ENCODE measurements around the gene FGGY. TPM values are rescaled to one million over a fixed set of nuclear protein-coding genes. Genes with fewer than 3 reads are reported as not detected.

Gene FGGY
- total and polyA plus RNA-seq, 2 donors (not counting 3 experiments of a cell fraction or from before 2014, with no cell fraction given): 5.6 to 6.4 TPM

- CTCF ChIA-PET: no interaction called here
- peak; percentile 60 for FAIRE-seq
These were observed 104.7 kb downstream of the FGGY start for GRCh38 chr1:59401581-59401980.

More at GRCh38 chr1:59401581-59401980, 104.7 kb downstream of the FGGY start:
- Histone ChIP-seq H4K20me1 (replicated peaks; ENCODE audit: control insufficient read depth, extremely low read depth, insufficient read depth, low read length) (no peaks in the 10 kb centered on the region), H3K4me2 (ENCODE audit: insufficient read depth, low read length) (no peak overlapping the region), H3K79me2 (ENCODE audit: control insufficient read depth, insufficient read depth, low read length) (no peaks in the 10 kb centered on the region), H3K27me3 (ENCODE audit: control insufficient read depth in 2 of 2, insufficient read depth in 2 of 2, low read length in 2 of 2) (no peaks in the 10 kb centered on the region), H3K27ac (ENCODE audit: insufficient read depth, low read depth, low read length) (no peak overlapping the region), H3K36me3 (ENCODE audit: control insufficient read depth in 2 of 2, extremely low read depth in 1 of 2, insufficient read depth in 2 of 2, low read length in 2 of 2) (no peaks in the 10 kb centered on the region), H3K9ac (replicated peaks; ENCODE audit: extremely low read depth, insufficient read depth, low read length) (no peak overlapping the region), H3K9me3 (replicated peaks; ENCODE audit: control insufficient read depth, insufficient read depth, low read length) (no peaks in the 10 kb centered on the region), H3K9me1 (replicated peaks; ENCODE audit: control insufficient read depth, extremely low read depth, insufficient read depth, low read length) (no peaks in the 10 kb centered on the region), H3K4me3 (replicated peaks in 1 of 3; ENCODE audit: insufficient read depth in 1 of 3, low read depth in 1 of 3, low read length in 3 of 3) (no peak overlapping the region), H3K4me1 (ENCODE audit: control insufficient read depth, extremely low read depth, insufficient read depth, low read length) (no peaks in the 10 kb centered on the region), H2AFZ (ENCODE audit: low read depth, low read length) (no peak overlapping the region)
- BruUV-seq (replicated peaks): no TSS peak
- POLR2A ChIA-PET: no interaction called here
- no peak for TF ChIP-seq MAX (IDR thresholded peaks at IDR 0.05; ENCODE audit: insufficient read depth, insufficient read length)
- no peak for TF ChIP-seq EZH2 (IDR thresholded peaks at IDR 0.05; ENCODE audit: borderline replicate concordance, low read depth, low read length, severe bottlenecking)
- no peak for TF ChIP-seq POLR2AphosphoS5 (IDR thresholded peaks at IDR 0.05; ENCODE audit: insufficient read depth, low read depth, low read length)
- no peak for TF ChIP-seq JUN (IDR thresholded peaks at IDR 0.05; ENCODE audit: borderline replicate concordance, insufficient read depth, insufficient read length, low read depth)
- TF ChIP-seq POLR2A (IDR thresholded peaks at IDR 0.05; ENCODE audit: low read depth, low read length): no peak
- TF ChIP-seq, protein P1, sequence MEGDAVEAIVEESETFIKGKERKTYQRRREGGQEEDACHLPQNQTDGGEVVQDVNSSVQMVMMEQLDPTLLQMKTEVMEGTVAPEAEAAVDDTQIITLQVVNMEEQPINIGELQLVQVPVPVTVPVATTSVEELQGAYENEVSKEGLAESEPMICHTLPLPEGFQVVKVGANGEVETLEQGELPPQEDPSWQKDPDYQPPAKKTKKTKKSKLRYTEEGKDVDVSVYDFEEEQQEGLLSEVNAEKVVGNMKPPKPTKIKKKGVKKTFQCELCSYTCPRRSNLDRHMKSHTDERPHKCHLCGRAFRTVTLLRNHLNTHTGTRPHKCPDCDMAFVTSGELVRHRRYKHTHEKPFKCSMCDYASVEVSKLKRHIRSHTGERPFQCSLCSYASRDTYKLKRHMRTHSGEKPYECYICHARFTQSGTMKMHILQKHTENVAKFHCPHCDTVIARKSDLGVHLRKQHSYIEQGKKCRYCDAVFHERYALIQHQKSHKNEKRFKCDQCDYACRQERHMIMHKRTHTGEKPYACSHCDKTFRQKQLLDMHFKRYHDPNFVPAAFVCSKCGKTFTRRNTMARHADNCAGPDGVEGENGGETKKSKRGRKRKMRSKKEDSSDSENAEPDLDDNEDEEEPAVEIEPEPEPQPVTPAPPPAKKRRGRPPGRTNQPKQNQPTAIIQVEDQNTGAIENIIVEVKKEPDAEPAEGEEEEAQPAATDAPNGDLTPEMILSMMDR (IDR thresholded peaks at IDR 0.05; ENCODE audit: extremely low read depth in 1 of 2, insufficient read depth in 1 of 2, low read depth in 1 of 2, low read length in 2 of 2): no peak
- no peak for TF ChIP-seq GATA2 (IDR thresholded peaks at IDR 0.05; ENCODE audit: insufficient read depth, insufficient read length, low read depth, low read length)
- DNase-seq (ENCODE audit: low read depth, low spot score): no peak
- intact Hi-C loops (cut with micrococcal nuclease) (no loop called here), dilution Hi-C loops (cut with MboI; ENCODE audit: extremely low pct_ligation_motif_present, low sequenced_read_pairs) (no loop called here)

Data from endothelial cell of umbilical vein (primary cell).